Loucy (cell line): ENCODE measurements around the gene ABLIM2.

Experiments
- H2AFZ ChIP-seq: fragments of 200-600 bp; sonication (generic); 2 replicates; pipeline ENCODE4 v1.6.0; 2016; ENCODE audit warnings: antibody characterized with exemption, mild to moderate bottlenecking, low read length, moderate library complexity
- H3F3A ChIP-seq: fragments of 200-600 bp; 2 replicates; pipeline ENCODE4 v1.6.0; 2016; ENCODE audit warnings: antibody characterized with exemption, low read depth, mild to moderate bottlenecking
- H3K27me3 ChIP-seq: fragments of 200-600 bp; sonication (generic); 2 replicates; pipeline ENCODE4 v1.6.1; 2014; ENCODE audit warnings: low read length, mild to moderate bottlenecking; ENCODE audit not compliant: insufficient read depth, poor library complexity, severe bottlenecking
- H3K36me3 ChIP-seq: fragments of 200-600 bp; sonication (generic); 2 replicates; pipeline ENCODE4 v1.6.1; 2016; ENCODE audit warnings: low read length; ENCODE audit not compliant: insufficient read depth
- H3K4me1 ChIP-seq: fragments of 200-600 bp; sonication (generic); 2 replicates; pipeline ENCODE4 v1.5.1; 2014; ENCODE audit warnings: low read length, mild to moderate bottlenecking; ENCODE audit not compliant: insufficient read depth, poor library complexity, severe bottlenecking
- H3K4me2 ChIP-seq: fragments of 200-600 bp; sonication (generic); 2 replicates; pipeline ENCODE4 v1.6.0; 2014; ENCODE audit warnings: antibody characterized with exemption, low read length, low read depth, mild to moderate bottlenecking; ENCODE audit not compliant: poor library complexity, severe bottlenecking
- H3K4me3 ChIP-seq: fragments of 200-600 bp; sonication (generic); 2 replicates; pipeline ENCODE4 v1.5.1; 2014; ENCODE audit warnings: low read length, mild to moderate bottlenecking, mixed read lengths; ENCODE audit not compliant: poor library complexity, severe bottlenecking
- H3K79me2 ChIP-seq: fragments of 200-600 bp; sonication (generic); 2 replicates; pipeline ENCODE4 v1.6.1; 2014; ENCODE audit warnings: low read length; ENCODE audit not compliant: insufficient read depth
- H3K9ac ChIP-seq: fragments of 200-600 bp; sonication (generic); 2 replicates; pipeline ENCODE4 v1.6.0; 2014; ENCODE audit warnings: mild to moderate bottlenecking, low read depth, low read length, moderate library complexity; ENCODE audit not compliant: poor library complexity, severe bottlenecking
- H3K9me2 ChIP-seq: fragments of 200-600 bp; sonication (generic); replicated peaks from 2 replicates; pipeline ENCODE4 v1.6.1; 2016; ENCODE audit warnings: low read depth, low read length, mixed read lengths
- H3K9me3 ChIP-seq: fragments of 200-600 bp; sonication (generic); 2 replicates; pipeline ENCODE4 v1.6.1; 2014; ENCODE audit warnings: mild to moderate bottlenecking, antibody characterized with exemption, low read length, low read depth; ENCODE audit not compliant: insufficient read depth
- H4K20me1 ChIP-seq: fragments of 200-600 bp; sonication (generic); 2 replicates; pipeline ENCODE4 v1.6.0; 2014; ENCODE audit warnings: antibody characterized with exemption, low read length, mild to moderate bottlenecking; ENCODE audit not compliant: insufficient read depth, poor library complexity, severe bottlenecking
- EZH2phosphoT487 ChIP-seq: fragments of 200-600 bp; IDR thresholded peaks from 2 replicates; pipeline ENCODE4 v1.6.1; 2018; ENCODE audit warnings: antibody characterized with exemption, mild to moderate bottlenecking, moderate library complexity, borderline replicate concordance
- TF ChIP-seq, protein P1 (sequence below): fragments of 200-600 bp; sonication (generic); conservative IDR thresholded peaks from 2 replicates; pipeline ENCODE4 v1.5.1; 2014; ENCODE audit warnings: mild to moderate bottlenecking, antibody characterized with exemption, low read length

ABLIM2 gene

GRCh38 chr4:8158710-8159536, at the start of gene ABLIM2:
TSS of gene ABLIM2 (minus strand) at chr4:8158813. CDS start at chr4:8158689, 124 bp downstream.
- Histone ChIP-seq H3K9me3 (no peaks in the 10 kb centered on the region), H4K20me1 (no peaks in the 10 kb centered on the region), H3F3A (no peaks in the 10 kb centered on the region), H3K9me2 (no peaks in the 10 kb centered on the region), H3K36me3 (no peaks in the 10 kb centered on the region), H3K27me3 (no peaks in the 10 kb centered on the region), H3K79me2 (no peaks in the 10 kb centered on the region), H3K4me3 (peak within 1 kb of the TSS; percentile 74), H2AFZ (peak within 1 kb of the TSS; percentile 89), H3K4me1 (peaks cover 5% of the 10 kb centered on the region), H3K9ac (peak within 1 kb of the TSS; percentile 56), H3K4me2 (peak within 1 kb of the TSS; percentile 72)
- TF ChIP-seq, protein P1, sequence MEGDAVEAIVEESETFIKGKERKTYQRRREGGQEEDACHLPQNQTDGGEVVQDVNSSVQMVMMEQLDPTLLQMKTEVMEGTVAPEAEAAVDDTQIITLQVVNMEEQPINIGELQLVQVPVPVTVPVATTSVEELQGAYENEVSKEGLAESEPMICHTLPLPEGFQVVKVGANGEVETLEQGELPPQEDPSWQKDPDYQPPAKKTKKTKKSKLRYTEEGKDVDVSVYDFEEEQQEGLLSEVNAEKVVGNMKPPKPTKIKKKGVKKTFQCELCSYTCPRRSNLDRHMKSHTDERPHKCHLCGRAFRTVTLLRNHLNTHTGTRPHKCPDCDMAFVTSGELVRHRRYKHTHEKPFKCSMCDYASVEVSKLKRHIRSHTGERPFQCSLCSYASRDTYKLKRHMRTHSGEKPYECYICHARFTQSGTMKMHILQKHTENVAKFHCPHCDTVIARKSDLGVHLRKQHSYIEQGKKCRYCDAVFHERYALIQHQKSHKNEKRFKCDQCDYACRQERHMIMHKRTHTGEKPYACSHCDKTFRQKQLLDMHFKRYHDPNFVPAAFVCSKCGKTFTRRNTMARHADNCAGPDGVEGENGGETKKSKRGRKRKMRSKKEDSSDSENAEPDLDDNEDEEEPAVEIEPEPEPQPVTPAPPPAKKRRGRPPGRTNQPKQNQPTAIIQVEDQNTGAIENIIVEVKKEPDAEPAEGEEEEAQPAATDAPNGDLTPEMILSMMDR, result no peak
- no peak for TF ChIP-seq EZH2phosphoT487

DNA sequence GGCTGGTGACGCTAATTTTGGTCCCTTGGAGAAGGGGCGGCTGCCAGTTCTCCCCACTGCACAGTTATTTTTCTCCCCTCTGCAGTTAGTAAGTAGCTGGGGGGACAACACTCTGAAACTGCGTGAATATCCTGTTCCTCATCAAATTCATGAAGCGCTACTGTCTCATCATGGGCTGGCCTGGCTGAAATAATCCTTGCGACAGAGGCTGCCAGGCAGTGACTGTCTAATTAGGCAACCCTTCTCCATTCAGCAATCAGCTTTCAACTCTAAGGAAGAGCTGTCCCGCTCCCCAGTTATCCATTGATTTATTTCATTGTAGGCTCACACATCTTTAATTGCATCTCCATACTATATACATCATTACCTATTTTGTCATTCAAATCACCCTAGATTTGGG, 48.7 kb upstream of the ABLIM2 start:
- H3K9me2 ChIP-seq, result no peaks in the 10 kb centered on the region
- H4K20me1 ChIP-seq, result peaks cover 4% of the 10 kb centered on the region
- H2AFZ ChIP-seq, result no peak overlapping the region
- H3K4me3 ChIP-seq, result no peak overlapping the region
- H3K9ac ChIP-seq, result peak overlapping the region; percentile 13
- H3F3A ChIP-seq, result no peaks in the 10 kb centered on the region
- H3K36me3 ChIP-seq, result no peaks in the 10 kb centered on the region; the same call in 1 of the 2 replicates
- no peaks in the 10 kb centered on the region for H3K27me3 ChIP-seq
- no peak for TF ChIP-seq EZH2phosphoT487
- TF ChIP-seq, protein P1, result no peak
- H3K4me2 ChIP-seq, result no peak overlapping the region
- peaks cover 43% of the 10 kb centered on the region for H3K4me1 ChIP-seq
- H3K9me3 ChIP-seq, result no peaks in the 10 kb centered on the region
- peaks cover 45% of the 10 kb centered on the region for H3K79me2 ChIP-seq

DNA sequence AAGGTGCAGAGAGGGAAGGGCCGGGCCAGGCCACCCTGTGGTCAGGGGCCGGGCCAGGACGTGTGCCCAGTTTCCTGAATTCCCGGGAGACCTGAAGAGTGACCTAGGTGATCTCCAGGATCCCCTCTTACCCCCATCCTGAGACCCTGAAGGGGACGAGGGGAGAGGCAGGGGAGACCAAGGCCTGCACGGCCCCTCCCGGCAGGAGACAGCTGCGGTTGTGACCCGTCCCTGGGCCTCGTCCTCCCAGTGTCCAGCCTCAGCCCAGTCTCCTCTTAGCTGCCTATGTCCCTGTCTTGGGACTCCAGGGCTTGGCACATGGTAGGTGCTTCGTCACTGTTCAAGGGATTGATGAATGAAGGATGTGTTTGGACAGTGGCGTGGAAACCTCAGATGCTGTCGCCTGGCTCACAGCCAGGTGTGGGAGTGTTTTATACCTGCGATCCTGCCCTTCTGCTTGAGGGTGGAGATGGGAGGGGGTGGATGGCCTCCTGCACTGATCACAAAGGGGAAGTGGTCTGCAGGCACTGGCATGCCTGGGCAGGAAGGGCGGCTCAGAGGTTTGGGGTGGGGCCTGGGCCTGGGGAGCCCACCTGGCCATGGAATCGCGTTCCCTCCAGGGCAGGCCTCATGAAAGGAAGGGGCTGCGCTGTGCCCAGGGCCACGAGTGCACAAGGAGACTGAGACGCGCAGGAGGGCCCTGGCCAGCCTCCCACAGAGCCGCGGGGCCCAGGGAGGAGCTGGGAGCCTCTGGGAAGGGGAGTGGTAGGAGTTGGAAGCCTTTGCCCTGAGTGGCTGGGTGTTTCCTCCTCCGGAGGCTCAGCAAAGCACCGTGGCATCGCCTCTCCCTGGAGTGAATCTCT, 47.4 kb upstream of the ABLIM2 start:
- peak overlapping the region; percentile 54 for H3K9ac ChIP-seq
- H3K9me3 ChIP-seq, result no peaks in the 10 kb centered on the region
- H3K36me3 ChIP-seq, result no peaks in the 10 kb centered on the region; the same call in 1 of the 2 replicates
- H3K27me3 ChIP-seq, result no peaks in the 10 kb centered on the region
- H3K9me2 ChIP-seq, result no peaks in the 10 kb centered on the region
- H2AFZ ChIP-seq, result no peak overlapping the region
- H3F3A ChIP-seq, result no peaks in the 10 kb centered on the region
- peak overlapping the region; percentile 1 for H3K4me3 ChIP-seq
- peak overlapping the region; percentile 41 for H3K4me2 ChIP-seq
- H4K20me1 ChIP-seq, result peaks cover 9% of the 10 kb centered on the region
- TF ChIP-seq, protein P1, result no peak
- no peak for TF ChIP-seq EZH2phosphoT487
- H3K4me1 ChIP-seq, result peaks cover 54% of the 10 kb centered on the region
- H3K79me2 ChIP-seq, result peaks cover 58% of the 10 kb centered on the region
